HG02623 (cell line): ENCODE data around the gene KRT6A.

Source experiments
- ATAC-seq: cut with Tn5 transposase; IDR thresholded peaks from one replicate; pipeline ENCODE4 v1.9.1; 2021; ENCODE audit warnings: moderate library complexity; ENCODE audit not compliant: unreplicated experiment

Gene KRT6A

DNA sequence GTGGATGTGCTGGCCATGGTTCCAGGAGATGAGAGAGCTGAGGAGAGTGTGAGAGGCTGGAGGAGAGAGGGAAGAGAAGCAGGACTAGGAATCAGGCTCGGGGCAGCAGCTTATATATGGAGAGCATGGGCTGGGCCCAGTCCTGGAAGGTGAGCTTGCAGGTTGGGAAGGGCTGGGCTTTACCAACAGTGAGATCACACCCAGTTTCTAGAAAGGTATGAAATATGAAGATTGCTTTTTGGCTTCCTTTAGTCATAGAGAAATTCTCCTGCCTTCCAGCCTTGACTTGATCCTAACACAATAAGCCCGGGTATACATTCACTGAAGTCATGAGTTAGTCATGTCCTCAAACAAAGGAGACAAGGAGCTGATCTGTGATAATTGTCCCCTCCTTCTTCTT is at the start of gene KRT6A:
Gene KRT6A (minus strand): TSS at position 86 of the 400 bp plus-strand sequence. CDS start 69 bp downstream, at position 17.
- no peak for ATAC-seq

DNA sequence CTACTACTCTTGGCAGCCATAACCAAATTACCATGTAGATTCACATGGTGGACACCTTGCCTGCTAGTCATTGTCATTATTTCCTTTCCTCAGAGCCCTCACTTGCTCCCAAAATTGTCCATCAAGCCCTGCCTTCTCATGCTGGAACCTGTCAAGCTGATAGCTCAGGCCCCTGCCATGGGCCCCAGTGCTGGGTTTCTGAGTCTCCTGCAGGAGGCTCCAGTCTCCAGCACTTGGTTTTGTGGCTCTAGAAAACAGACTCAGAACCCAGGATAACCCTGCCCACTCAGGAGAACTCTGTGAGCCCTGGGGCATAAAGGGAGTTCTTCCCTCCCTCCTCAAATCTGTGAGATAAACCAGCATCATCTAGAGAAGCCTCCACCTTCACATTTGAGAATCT is 49.1 kb upstream of the KRT6A start:
- no peak for ATAC-seq

- no peak for ATAC-seq
Observed at GRCh38 chr12:52541709-52542108, 48.7 kb upstream of the KRT6A start.

DNA sequence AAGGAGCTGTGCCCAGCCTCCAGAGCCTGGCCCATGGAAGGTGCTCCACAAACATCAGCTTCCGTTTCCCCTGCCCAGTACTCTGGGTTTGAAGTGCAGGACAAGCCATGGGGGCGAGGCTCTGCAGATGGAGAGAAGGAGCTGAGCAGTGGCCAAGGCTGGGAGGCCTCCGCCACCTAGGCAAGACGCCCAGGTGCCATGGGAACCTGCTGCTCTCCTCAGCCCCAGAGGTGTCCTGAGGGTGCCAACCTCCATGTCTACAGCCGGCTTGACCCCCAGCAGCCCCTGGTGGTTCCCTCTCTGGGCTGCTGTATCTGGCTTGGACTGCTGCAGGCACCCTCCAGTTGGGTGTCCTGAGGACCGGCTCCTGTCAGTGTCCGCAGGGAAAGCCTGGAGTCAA is 47.5 kb upstream of the KRT6A start:
- no peak for ATAC-seq

DNA sequence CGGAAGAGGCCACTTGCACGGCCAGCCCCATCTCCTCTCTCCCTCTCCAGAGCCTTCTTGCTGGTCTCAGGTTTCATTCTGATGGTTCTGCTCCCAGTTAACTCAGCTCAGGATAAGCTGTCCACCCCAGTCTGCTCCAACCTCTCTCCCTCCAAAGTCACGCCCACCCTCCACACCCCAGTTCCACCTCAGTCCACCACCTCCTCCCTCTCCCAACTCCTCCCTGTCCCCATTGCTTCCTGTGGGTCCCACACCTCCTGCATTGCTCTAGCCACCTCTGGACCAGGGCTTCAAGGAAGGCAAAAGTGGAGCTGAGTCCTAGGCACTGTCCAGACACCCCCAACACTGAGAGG is 46.7 kb upstream of the KRT6A start:
- no peak for ATAC-seq

GRCh38 chr12:52539083-52539820 is 46.2 kb upstream of the KRT6A start:
- ATAC-seq: no peak

DNA sequence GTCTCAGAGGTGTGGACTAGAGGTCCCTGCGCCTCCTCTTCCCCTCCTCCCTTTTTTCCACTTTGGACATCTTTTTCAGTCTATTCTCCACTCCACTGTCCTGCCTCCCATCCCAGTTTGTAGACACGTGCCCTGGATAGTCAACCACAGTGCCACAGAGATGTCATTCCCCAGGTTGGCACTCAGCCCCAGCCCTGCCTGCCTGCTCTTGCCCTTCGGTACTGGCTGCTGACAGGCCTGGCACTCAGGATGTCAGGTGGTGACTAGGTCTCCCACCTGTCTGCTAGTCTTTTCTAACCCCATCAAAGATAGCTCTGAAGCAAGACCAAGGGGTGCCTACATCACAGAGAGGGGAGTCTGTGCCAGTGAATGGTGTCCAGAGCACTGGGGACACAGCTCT is 44.0 kb upstream of the KRT6A start:
- no peak for ATAC-seq

DNA sequence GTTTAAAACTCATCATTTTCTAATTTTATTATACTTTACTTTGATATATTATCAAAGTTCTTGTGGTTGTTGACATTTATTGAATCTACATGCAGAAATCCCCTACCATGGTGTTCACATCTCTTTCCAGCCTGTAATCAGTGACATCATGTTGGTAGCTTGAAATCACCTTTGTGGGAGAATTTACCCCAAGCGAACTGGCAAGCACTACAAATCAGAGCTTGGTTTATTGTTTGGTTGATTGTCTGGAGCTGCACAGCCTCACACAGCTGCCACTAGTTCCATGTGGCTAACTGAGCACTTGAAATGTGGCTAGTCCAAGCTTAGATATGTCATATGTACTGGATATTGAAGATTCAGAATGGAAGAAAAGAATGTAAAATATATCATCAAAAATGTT is 42.5 kb upstream of the KRT6A start:
- no peak for ATAC-seq

GRCh38 chr12:52534482-52534881 is 41.4 kb upstream of the KRT6A start:
- no peak for ATAC-seq

DNA sequence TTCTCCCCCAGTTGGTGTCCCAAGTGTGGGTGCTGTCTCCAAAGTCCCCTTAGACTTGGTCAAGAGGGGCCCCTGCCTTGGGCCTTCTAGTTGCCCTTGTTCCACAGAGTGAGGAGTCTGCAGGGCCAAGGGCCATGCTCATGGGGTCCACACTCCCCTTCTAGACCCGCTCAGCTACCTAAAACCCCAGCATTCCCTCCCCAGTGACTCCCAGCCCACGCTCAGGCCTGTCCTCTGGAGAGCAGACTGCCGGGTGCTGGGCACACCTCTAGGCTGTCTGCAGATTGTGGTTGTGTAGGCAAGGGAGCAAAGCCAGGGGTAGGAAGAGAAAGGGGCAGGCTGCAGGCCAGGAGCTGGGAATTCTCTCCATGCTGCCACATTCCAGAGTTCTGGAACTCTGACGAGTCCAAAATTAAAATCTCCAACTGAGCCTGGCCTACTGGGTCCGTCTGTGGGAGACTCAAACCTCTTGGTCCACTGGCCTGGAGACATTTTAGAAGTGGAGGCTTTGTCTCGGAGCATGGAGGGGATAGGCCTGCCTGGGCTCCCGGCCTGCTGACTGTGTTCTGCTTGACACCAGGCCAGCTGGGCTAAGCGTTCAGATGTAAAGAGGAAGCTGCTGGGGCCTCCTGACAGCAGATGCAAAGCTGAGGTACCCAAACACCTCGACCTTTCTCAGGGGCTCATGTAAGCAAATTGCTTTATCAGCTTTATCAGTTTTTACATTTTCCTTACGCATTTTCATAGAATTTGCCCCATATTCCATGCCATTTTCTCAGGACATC is 40.8 kb upstream of the KRT6A start:
- ATAC-seq: no peak

- ATAC-seq: no peak
Observed at GRCh38 chr12:52532636-52533035, 39.6 kb upstream of the KRT6A start.

GRCh38 chr12:52531566-52532300 is 38.7 kb upstream of the KRT6A start:
- no peak for ATAC-seq

GRCh38 chr12:52530905-52531304 is 37.8 kb upstream of the KRT6A start:
- ATAC-seq: no peak

GRCh38 chr12:52530366-52530765 is 37.3 kb upstream of the KRT6A start:
- no peak for ATAC-seq

- ATAC-seq: no peak
Observed at GRCh38 chr12:52529846-52530245, 36.8 kb upstream of the KRT6A start.

DNA sequence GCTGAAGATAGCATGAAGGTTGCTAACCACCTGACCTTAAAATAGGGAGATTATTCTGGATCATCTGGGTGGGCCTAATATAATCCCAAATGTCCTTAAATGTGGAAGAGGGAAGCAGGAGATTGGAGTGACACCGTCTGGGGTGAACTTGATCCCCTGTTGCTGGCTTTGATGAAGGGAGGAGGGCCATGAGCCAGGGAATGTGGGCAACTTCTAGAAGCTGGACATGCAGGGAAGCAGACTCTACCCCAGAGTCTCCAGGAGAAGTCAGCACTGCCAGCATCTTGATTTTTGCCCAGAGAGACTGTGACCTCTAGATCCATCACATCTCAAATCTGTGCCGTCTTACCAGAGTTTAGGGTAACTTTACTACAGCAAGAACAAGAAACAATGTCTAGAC is 36.4 kb upstream of the KRT6A start:
- no peak for ATAC-seq

- ATAC-seq: no peak
Observed at GRCh38 chr12:52528641-52529143, 35.6 kb upstream of the KRT6A start.

DNA sequence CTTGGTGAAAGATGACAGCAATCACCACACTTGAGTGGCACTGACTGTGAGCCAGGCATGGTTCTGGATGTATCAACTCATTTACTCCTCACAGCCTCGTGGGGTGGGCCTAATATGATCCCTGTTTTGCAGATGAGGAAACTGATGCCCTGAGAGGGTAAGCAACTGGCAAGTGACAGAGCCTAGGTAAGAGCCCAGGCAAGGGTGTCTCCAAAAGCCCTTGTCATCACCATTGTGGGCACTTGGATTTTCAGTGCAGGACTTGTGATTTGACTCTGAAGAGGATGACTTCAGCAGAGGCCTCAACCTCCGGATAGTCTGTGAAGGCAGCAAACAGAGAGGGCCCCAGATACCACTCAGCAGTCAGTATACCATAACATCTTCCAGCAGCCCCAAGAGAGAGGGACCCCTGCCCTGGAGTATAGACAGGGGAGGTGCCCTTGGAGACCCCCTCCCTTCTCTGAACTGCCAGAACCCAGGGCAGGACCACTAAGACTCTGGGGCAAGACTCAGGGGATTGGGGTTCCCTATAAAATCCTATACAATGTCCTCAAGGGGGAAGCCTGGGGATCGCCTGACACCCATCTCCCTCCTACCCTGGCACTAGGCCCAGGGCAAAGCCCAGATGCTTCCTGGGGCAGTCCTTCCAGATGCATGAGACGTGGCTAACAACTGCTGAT is 34.2 kb upstream of the KRT6A start:
- ATAC-seq: no peak

GRCh38 chr12:52526511-52526951 is 33.5 kb upstream of the KRT6A start:
- no peak for ATAC-seq

DNA sequence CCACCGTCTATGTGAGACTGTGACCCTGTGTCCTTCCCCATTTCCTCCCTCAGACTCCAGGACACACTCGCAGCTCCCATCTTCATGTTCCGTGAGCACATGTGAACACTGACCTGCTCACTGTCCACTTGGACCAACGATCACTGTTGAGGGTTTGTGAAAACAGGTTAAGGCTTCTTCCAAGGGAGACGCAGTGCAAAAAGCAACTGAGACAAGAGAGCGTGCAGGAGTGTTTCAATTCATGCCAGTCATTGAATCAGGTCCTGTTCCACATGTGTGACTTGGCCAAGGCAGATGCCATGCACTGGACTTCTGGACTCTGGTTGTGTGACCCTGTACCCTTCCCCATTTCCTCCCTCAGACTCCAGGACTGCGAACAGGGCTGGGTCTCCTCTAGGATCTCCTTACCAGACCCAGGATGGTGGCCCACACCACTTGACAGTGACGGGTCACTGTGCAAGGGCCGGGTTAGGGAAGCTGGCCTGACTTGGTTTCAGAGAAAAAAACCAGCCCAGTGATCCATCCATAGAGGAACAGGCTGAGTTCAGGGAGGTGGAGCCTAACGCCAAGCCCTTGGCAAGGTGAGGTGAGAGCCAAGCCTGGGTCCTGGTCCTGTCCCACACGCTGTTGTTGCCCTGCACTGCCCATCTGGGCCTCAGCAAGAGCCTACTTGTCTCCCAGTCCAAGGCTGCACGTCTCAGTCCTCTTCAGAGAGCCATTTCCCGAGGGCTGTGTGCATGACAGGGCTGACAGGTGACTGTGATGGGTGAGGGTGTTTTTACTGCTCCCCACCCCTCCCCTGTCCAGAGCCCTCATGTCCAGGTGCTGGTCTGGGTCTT is 32.8 kb upstream of the KRT6A start:
- no peak for ATAC-seq
